H1 (cell line): ENCODE results near the gene NKG7. TPM values are rescaled to one million over a fixed set of nuclear protein-coding genes. Genes with fewer than 3 reads are reported as not detected.

Source experiments
- GTF2F1 ChIP-seq: IDR thresholded peaks from 2 replicates; pipeline ENCODE4 v1.6.1; 2012; ENCODE audit warnings: low read depth, low read length, improper control_type of control experiment, borderline replicate concordance
- JUN ChIP-seq: IDR thresholded peaks from 2 replicates; pipeline ENCODE4 v1.6.1; 2011; ENCODE audit warnings: low read depth, mild to moderate bottlenecking, improper control_type of control experiment, low read length
- NANOG ChIP-seq: IDR thresholded peaks from 2 replicates; pipeline ENCODE4 v1.6.1; 2011; ENCODE audit warnings: low read length, low read depth, mild to moderate bottlenecking, inconsistent platforms; ENCODE audit not compliant: insufficient read depth, poor library complexity, severe bottlenecking
- NRF1 ChIP-seq: IDR thresholded peaks from 2 replicates; pipeline ENCODE4 v1.6.1; 2011; ENCODE audit warnings: mild to moderate bottlenecking, low read depth, low read length, improper control_type of control experiment
- SIN3A ChIP-seq, 2 experiments: IDR thresholded peaks in 1 of 2; conservative IDR thresholded peaks in 1 of 2; 2 replicates each; pipeline ENCODE4 v1.6.1; 2011 to 2012; ENCODE audit warnings: low read length in 2 of 2, improper control_type of control experiment in 1 of 2, low read depth in 1 of 2, mild to moderate bottlenecking in 1 of 2
- SRF ChIP-seq: IDR thresholded peaks from 2 replicates; pipeline ENCODE4 v1.6.1; 2011; ENCODE audit warnings: mild to moderate bottlenecking, low read depth, low read length, moderate library complexity
- polyA plus RNA-seq, 7 experiments: library from polyadenylated mRNA; depleted of rRNA in 3 of 7; stranded (reverse) in 5 of 7; unstranded in 2 of 7; fragments of >200 nt in 5 of 7; fragments of 200-250 nt in 2 of 7; gene quantifications; 1 replicate in 5 of 7; 2 replicates in 1 of 7; 4 replicates in 1 of 7; pipeline versions ENCODE4 v1.2.1 to v1.2.3, GENCODE V29; 2011 to 2013; ENCODE audit warnings: missing spikeins in 2 of 7, mixed read lengths in 2 of 7
- total RNA-seq: library from RNA; stranded (reverse); fragmentation: NEBNext Ultra II Directional; extraction: Animal tissue kit (Norgen Biotek cat#: 25700); gene quantifications from 2 replicates; pipeline ENCODE4 v1.2.1, GENCODE V29; 2021

The NKG7 gene
- total and polyA plus RNA-seq, 2 of the 8 experiments (the other 6 are each of a cell fraction or from before 2014, with no cell fraction given) = not detected

DNA sequence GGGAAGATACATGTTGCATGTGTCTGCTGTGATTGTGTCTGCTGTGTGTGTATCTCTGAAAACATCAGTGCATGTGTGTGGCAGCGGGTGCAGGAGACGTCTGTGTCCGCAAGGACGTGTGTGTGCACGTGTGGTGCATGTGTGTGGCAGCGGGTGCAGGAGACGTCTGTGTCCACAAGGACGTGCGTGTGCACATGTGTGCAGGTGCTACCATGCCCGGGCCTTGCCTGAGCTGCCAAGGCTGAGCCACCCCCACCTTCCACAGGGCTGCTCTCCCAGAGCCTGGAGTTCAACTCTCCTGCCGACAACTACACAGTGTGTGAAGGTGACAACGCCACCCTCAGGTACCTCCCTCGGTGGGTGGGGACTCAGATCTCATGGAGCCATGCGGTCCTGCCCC is 50.7 kb downstream of the NKG7 start (continued):
- TF ChIP-seq NANOG (no peak), JUN (no peak), SIN3A (conservative IDR thresholded peaks at IDR 0.05 in 1 of 2, IDR thresholded peaks at IDR 0.05 in 1 of 2; ENCODE audit: low read depth in 1 of 2, low read length in 2 of 2) (no peak), GTF2F1 (no peak), NRF1 (no peak), SRF (no peak)

Other genes with a start within 250 kb of the NKG7 start
- gene SIGLEC9, start 247.7 kb downstream of the NKG7 start, total RNA-seq = not detected in 2 replicates
- 0.05 TPM in 1 of 2 replicates, not detected in the other for gene SIGLEC9, start 247.7 kb downstream of the NKG7 start, polyA plus RNA-seq (2011; rRNA removed)
- gene SIGLEC7, start 230.4 kb downstream of the NKG7 start, total RNA-seq = not detected in 2 replicates
- not detected in 2 replicates for gene SIGLEC7, start 230.4 kb downstream of the NKG7 start, polyA plus RNA-seq (2011; rRNA removed)
- not detected in 2 replicates for gene CD33, start 147.6 kb downstream of the NKG7 start, total RNA-seq
- gene CD33, start 147.6 kb downstream of the NKG7 start, polyA plus RNA-seq (2011; rRNA removed) = 0.06 and 0.11 TPM in 2 replicates
- gene SIGLECL1, start 121.6 kb downstream of the NKG7 start, total RNA-seq = not detected in 2 replicates
- not detected in 2 replicates for gene SIGLECL1, start 121.6 kb downstream of the NKG7 start, polyA plus RNA-seq (2011; rRNA removed)
- 31.8 and 34.1 TPM in 2 replicates for gene IGLON5, start 61.0 kb downstream of the NKG7 start, total RNA-seq
- gene IGLON5, start 61.0 kb downstream of the NKG7 start, polyA plus RNA-seq (2011; rRNA removed) = 34.6 and 51.4 TPM in 2 replicates
- 10.2 and 10.3 TPM in 2 replicates for gene VSIG10L, start 30.5 kb downstream of the NKG7 start, total RNA-seq
- gene VSIG10L, start 30.5 kb downstream of the NKG7 start, polyA plus RNA-seq (2011; rRNA removed) = 9.9 and 10.4 TPM in 2 replicates
- 40.0 and 42.1 TPM in 2 replicates for gene ETFB, start 6.3 kb downstream of the NKG7 start, total RNA-seq
- 66.5 and 94.6 TPM in 2 replicates for gene ETFB, start 6.3 kb downstream of the NKG7 start, polyA plus RNA-seq (2011; rRNA removed)
- 0.56 and 1.0 TPM in 2 replicates for gene CLDND2, start 3.7 kb downstream of the NKG7 start, total RNA-seq
- 0.21 TPM in 1 of 2 replicates, not detected in the other for gene CLDND2, start 3.7 kb downstream of the NKG7 start, polyA plus RNA-seq (2011; rRNA removed)
- not detected in 2 replicates for gene LIM2, start 15.3 kb upstream of the NKG7 start, total RNA-seq
- gene LIM2, start 15.3 kb upstream of the NKG7 start, polyA plus RNA-seq (2011; rRNA removed) = 0.13 TPM in 1 of 2 replicates, not detected in the other
- gene C19orf84, start 17.9 kb upstream of the NKG7 start, total RNA-seq = 1.7 and 2.4 TPM in 2 replicates
- 2.1 and 2.3 TPM in 2 replicates for gene C19orf84, start 17.9 kb upstream of the NKG7 start, polyA plus RNA-seq (2011; rRNA removed)
- gene SIGLEC10, start 45.0 kb upstream of the NKG7 start, total RNA-seq = not detected in 2 replicates
- gene SIGLEC10, start 45.0 kb upstream of the NKG7 start, polyA plus RNA-seq (2011; rRNA removed) = 0.06 TPM in 1 of 2 replicates, not detected in the other
- not detected in 2 replicates for gene SIGLEC8, start 85.8 kb upstream of the NKG7 start, total RNA-seq
- gene SIGLEC8, start 85.8 kb upstream of the NKG7 start, polyA plus RNA-seq (2011; rRNA removed) = not detected in 2 replicates
- not detected in 2 replicates for gene CEACAM18, start 105.9 kb upstream of the NKG7 start, total RNA-seq
- not detected in 2 replicates for gene CEACAM18, start 105.9 kb upstream of the NKG7 start, polyA plus RNA-seq (2011; rRNA removed)
- gene SIGLEC12, start 129.1 kb upstream of the NKG7 start, total RNA-seq = not detected in 2 replicates
- gene SIGLEC12, start 129.1 kb upstream of the NKG7 start, polyA plus RNA-seq (2011; rRNA removed) = not detected in 2 replicates
- gene SIGLEC6, start 159.0 kb upstream of the NKG7 start, total RNA-seq = not detected in 2 replicates
- 0.05 TPM in 1 of 2 replicates, not detected in the other for gene SIGLEC6, start 159.0 kb upstream of the NKG7 start, polyA plus RNA-seq (2011; rRNA removed)
- gene ZNF175, start 198.6 kb upstream of the NKG7 start, total RNA-seq = 11.0 and 11.1 TPM in 2 replicates
- 1.5 and 1.7 TPM in 2 replicates for gene ZNF175, start 198.6 kb upstream of the NKG7 start, polyA plus RNA-seq (2011; rRNA removed)